Liver (tissue), 9 donors: ENCODE measurements around the gene PLAC9. TPM values are rescaled to one million over a fixed set of nuclear protein-coding genes. Genes with fewer than 3 reads are reported as not detected.
"Not testable (repeated sequence)": the region's sequence is repeated elsewhere in the genome, so short reads cannot be mapped to it uniquely, and the experiment has no call there.

Source experiments
- DNase-seq: peaks from one replicate; pipeline ENCODE4 v3.0.0-alpha.2; 2017; ENCODE audit warnings: low spot score
- H3K27ac ChIP-seq, 2 donors: one replicate each; pipeline ENCODE4 v1.7.0; 2013; ENCODE audit warnings: inconsistent platforms in 2 of 2, low read length in 2 of 2, control low read depth in 1 of 2, low read depth in 1 of 2, mild to moderate bottlenecking in 1 of 2
- H3K27me3 ChIP-seq, 4 donors: one replicate each; pipeline versions ENCODE4 v1.6.1 to v1.7.0; 2013; ENCODE audit warnings: low read length in 3 of 4, inconsistent platforms in 1 of 4, mild to moderate bottlenecking in 1 of 4, moderate library complexity in 1 of 4; ENCODE audit not compliant: control insufficient read depth in 4 of 4, insufficient read depth in 4 of 4
- H3K36me3 ChIP-seq, 4 donors: one replicate each; pipeline versions ENCODE4 v1.6.1 to v1.7.0; 2013; ENCODE audit warnings: low read length in 3 of 4, mild to moderate bottlenecking in 3 of 4, low read depth in 1 of 4, moderate library complexity in 1 of 4; ENCODE audit not compliant: control insufficient read depth in 4 of 4, insufficient read depth in 3 of 4
- H3K4me1 ChIP-seq, 4 donors: one replicate each; pipeline versions ENCODE4 v1.6.1 to v1.7.0; 2013; ENCODE audit warnings: low read length in 3 of 4, mild to moderate bottlenecking in 3 of 4, moderate library complexity in 1 of 4; ENCODE audit not compliant: control insufficient read depth in 4 of 4, insufficient read depth in 4 of 4
- H3K4me3 ChIP-seq, 3 donors: one replicate each; pipeline versions ENCODE4 v1.6.1 to v1.7.0; 2013; ENCODE audit warnings: low read length in 3 of 3, control low read depth in 1 of 3, low read depth in 1 of 3, mild to moderate bottlenecking in 1 of 3
- H3K9ac ChIP-seq, 2 donors: one replicate each; pipeline ENCODE4 v1.7.0; 2013; ENCODE audit warnings: low read length in 2 of 2, mild to moderate bottlenecking in 2 of 2, moderate library complexity in 2 of 2, control low read depth in 1 of 2, low read depth in 1 of 2
- H3K9me3 ChIP-seq, 4 donors: one replicate each; pipeline versions ENCODE4 v1.6.1 to v1.7.0; 2013; ENCODE audit warnings: low read length in 3 of 4; ENCODE audit not compliant: control insufficient read depth in 4 of 4
- FOXA2 ChIP-seq: IDR thresholded peaks from 2 replicates; pipeline ENCODE4 v1.6.1; 2016; ENCODE audit warnings: antibody characterized with exemption
- HNF4A ChIP-seq, 2 donors: conservative IDR thresholded peaks; 2 replicates each; pipeline ENCODE4 v1.6.1; 2016; ENCODE audit warnings: antibody characterized with exemption in 2 of 2, mild to moderate bottlenecking in 2 of 2
- HNF4G ChIP-seq: IDR thresholded peaks from 2 replicates; pipeline ENCODE4 v1.6.1; 2016; ENCODE audit warnings: antibody characterized with exemption
- JUND ChIP-seq, 2 donors: IDR thresholded peaks; 2 replicates each; pipeline ENCODE4 v1.6.1; 2016; ENCODE audit warnings: antibody characterized with exemption in 2 of 2
- RAD21 ChIP-seq, 2 donors: IDR thresholded peaks; 2 replicates each; pipeline ENCODE4 v1.6.1; 2016; ENCODE audit warnings: antibody characterized with exemption in 2 of 2, mild to moderate bottlenecking in 2 of 2
- RXRA ChIP-seq, 2 donors: IDR thresholded peaks; 2 replicates each; pipeline ENCODE4 v1.6.1; 2017 to 2018; ENCODE audit warnings: antibody characterized with exemption in 2 of 2, mild to moderate bottlenecking in 1 of 2
- SP1 ChIP-seq: IDR thresholded peaks from 2 replicates; pipeline ENCODE4 v1.6.1; 2018; ENCODE audit warnings: antibody characterized with exemption, mild to moderate bottlenecking
- TAF1 ChIP-seq: conservative IDR thresholded peaks from 2 replicates; pipeline ENCODE4 v1.6.1; 2016; ENCODE audit warnings: antibody characterized with exemption, mild to moderate bottlenecking
- YY1 ChIP-seq: IDR thresholded peaks from 2 replicates; pipeline ENCODE4 v1.6.1; 2016; ENCODE audit warnings: antibody characterized with exemption, mild to moderate bottlenecking
- whole genome bisulfite sequencing: extraction: QIAGEN DNeasy Blood & Tissue Kit; methylation state at CpG from one replicate; pipeline ENCODE4 v1.1.7; 2013; 5-methylcytosine and 5-hydroxymethylcytosine counted together
- polyA plus RNA-seq, 2 donors: library from polyadenylated mRNA; stranded (reverse) in 1 of 2; unstranded in 1 of 2; fragments of 200-250 nt in 1 of 2; fragments of >200 nt in 1 of 2; fragmentation: Nextera tagmentation in 1 of 2; extraction: Ambion mirVana in 1 of 2; gene quantifications; one replicate each; pipeline versions ENCODE4 v1.2.1 to v1.2.3, GENCODE V29; 2013 to 2015
- total RNA-seq, 2 donors: library from RNA; depleted of rRNA; stranded (reverse); fragments of >200 nt; gene quantifications; one replicate each; pipeline ENCODE4 v1.2.3, GENCODE V29; 2014
- TF ChIP-seq, protein P1 (sequence below): IDR thresholded peaks from 2 replicates; pipeline ENCODE4 v1.6.1; 2016; ENCODE audit warnings: antibody characterized with exemption
- TF ChIP-seq, protein P2 (sequence below): fragments of 150-350 bp; IDR thresholded peaks from 2 replicates; pipeline ENCODE4 v1.5.1; 2017; ENCODE audit warnings: improper control_type of control experiment, low read depth, low read length; ENCODE audit not compliant: missing input control
- TF ChIP-seq, protein P3 (sequence below): IDR thresholded peaks from 2 replicates; pipeline ENCODE4 v1.6.1; 2016; ENCODE audit warnings: antibody characterized with exemption
- TF ChIP-seq, protein P4 (sequence below): IDR thresholded peaks from 2 replicates; pipeline ENCODE4 v1.6.1; 2016; ENCODE audit warnings: antibody characterized with exemption
- donor health status: healthy.
- donor health status: healthy.
- donor health status: healthy.
- donor health status: healthy.
- donor health status: healthy.

The PLAC9 gene
- total and polyA plus RNA-seq, 4 donors = 0.67 to 5.6 (median 2.1) TPM

DNA sequence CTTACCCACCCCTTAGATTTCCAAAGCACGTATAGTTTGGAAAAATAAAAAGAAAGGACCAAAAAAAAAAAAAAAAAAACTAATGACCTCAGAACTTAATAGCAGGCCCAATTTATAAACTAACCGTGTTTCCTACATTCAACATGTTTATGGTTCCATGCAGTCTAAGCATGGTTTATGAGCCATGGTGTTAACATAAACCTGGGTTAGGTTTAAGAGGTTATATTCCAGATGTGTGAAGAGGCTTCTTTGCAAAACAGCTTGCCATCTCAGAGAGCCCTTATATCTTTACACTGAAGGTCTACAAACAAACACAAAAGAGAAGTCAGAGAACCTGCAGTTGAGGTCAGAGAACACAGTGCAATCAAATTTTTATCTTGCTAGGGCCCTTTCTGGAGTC is 38.3 kb upstream of the PLAC9 start:
- Histone ChIP-seq H3K4me1 (no peaks in the 10 kb centered on the region), H3K9me3 (no peaks in the 10 kb centered on the region), H3K27ac (no peak overlapping the region), H3K36me3 (peaks cover 0 to 5% (median 2%) of the 10 kb centered on the region in 4 donors), H3K27me3 (no peaks in the 10 kb centered on the region), H3K9ac (no peak overlapping the region), H3K4me3 (no peak overlapping the region)
- WGBS = 85% methylated on average over 2 of the region's 2 CpGs
- TF ChIP-seq, protein P1, sequence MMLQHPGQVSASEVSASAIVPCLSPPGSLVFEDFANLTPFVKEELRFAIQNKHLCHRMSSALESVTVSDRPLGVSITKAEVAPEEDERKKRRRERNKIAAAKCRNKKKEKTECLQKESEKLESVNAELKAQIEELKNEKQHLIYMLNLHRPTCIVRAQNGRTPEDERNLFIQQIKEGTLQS = no peak
- TF ChIP-seq RXRA (IDR thresholded peaks at IDR 0.05) (no peak), SP1 (no peak), FOXA2 (no peak), HNF4G (no peak), RAD21 (IDR thresholded peaks at IDR 0.05) (no peak), YY1 (no peak), TAF1 (no peak), HNF4A (conservative IDR thresholded peaks at IDR 0.05) (no peak), JUND (IDR thresholded peaks at IDR 0.05) (no peak)
- TF ChIP-seq, protein P2, sequence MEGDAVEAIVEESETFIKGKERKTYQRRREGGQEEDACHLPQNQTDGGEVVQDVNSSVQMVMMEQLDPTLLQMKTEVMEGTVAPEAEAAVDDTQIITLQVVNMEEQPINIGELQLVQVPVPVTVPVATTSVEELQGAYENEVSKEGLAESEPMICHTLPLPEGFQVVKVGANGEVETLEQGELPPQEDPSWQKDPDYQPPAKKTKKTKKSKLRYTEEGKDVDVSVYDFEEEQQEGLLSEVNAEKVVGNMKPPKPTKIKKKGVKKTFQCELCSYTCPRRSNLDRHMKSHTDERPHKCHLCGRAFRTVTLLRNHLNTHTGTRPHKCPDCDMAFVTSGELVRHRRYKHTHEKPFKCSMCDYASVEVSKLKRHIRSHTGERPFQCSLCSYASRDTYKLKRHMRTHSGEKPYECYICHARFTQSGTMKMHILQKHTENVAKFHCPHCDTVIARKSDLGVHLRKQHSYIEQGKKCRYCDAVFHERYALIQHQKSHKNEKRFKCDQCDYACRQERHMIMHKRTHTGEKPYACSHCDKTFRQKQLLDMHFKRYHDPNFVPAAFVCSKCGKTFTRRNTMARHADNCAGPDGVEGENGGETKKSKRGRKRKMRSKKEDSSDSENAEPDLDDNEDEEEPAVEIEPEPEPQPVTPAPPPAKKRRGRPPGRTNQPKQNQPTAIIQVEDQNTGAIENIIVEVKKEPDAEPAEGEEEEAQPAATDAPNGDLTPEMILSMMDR = no peak
- TF ChIP-seq, protein P3, sequence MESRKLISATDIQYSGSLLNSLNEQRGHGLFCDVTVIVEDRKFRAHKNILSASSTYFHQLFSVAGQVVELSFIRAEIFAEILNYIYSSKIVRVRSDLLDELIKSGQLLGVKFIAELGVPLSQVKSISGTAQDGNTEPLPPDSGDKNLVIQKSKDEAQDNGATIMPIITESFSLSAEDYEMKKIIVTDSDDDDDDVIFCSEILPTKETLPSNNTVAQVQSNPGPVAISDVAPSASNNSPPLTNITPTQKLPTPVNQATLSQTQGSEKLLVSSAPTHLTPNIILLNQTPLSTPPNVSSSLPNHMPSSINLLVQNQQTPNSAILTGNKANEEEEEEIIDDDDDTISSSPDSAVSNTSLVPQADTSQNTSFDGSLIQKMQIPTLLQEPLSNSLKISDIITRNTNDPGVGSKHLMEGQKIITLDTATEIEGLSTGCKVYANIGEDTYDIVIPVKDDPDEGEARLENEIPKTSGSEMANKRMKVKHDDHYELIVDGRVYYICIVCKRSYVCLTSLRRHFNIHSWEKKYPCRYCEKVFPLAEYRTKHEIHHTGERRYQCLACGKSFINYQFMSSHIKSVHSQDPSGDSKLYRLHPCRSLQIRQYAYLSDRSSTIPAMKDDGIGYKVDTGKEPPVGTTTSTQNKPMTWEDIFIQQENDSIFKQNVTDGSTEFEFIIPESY = no peak
- TF ChIP-seq, protein P4, sequence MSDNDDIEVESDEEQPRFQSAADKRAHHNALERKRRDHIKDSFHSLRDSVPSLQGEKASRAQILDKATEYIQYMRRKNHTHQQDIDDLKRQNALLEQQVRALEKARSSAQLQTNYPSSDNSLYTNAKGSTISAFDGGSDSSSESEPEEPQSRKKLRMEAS = no peak
- no peak for DNase-seq

DNA sequence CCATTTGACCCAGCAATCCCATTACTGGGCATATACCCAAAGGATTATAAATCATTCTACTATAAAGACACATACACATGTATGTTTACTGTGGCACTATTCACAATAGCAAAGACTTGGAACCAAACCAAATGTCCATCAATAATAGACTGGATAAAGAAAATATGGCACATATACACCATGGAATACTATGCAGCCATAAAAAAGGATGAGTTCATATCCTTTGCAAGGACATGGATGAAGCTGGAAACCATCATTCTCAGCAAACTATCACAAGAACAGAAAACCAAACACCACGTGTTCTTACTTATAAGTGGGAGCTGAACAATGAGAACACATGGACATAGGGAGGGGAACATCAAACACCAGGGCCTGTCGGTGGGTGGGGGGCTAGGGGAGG is 34.3 kb upstream of the PLAC9 start:
- not testable (repeated sequence) for H3K27me3 ChIP-seq, H3K27ac ChIP-seq, H3K9me3 ChIP-seq, H3K9ac ChIP-seq, H3K4me1 ChIP-seq, H3K36me3 ChIP-seq, H3K4me3 ChIP-seq, DNase-seq
- WGBS = 86% methylated on average over 2 of the region's 2 CpGs

DNA sequence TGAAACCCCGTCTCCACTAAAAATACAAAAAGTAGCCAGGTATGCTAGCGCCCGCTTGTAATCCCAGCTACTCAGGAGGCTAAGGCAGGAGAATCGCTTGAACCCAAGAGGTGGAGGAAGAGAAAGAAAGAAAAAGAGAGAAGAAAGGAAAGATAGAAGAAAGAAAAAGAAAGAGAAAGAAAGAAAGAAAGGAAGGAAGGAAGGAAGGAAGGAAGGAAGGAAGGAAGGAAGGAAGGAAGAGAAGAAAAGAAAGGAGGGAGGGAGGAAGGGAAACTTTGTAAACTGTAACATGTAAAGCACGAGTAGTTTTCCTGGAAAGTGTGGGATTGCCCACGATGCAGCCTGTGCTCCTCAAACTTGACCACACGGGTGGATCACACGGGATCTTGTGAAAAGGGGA is 33.2 kb upstream of the PLAC9 start:
- DNase-seq, H3K36me3 ChIP-seq, H3K4me3 ChIP-seq, H3K27ac ChIP-seq, H3K9me3 ChIP-seq, H3K4me1 ChIP-seq, H3K9ac ChIP-seq, H3K27me3 ChIP-seq: not testable (repeated sequence)
- 84% methylated on average over 8 of the region's 8 CpGs for WGBS
